CD4-positive, alpha-beta T cell treated with Interleukin-2 at 100 ng/mL for 4 hours (primary cell): ENCODE data around the gene CCDC183.
"Not testable (repeated sequence)": the region's sequence is repeated elsewhere in the genome, so short reads cannot be mapped to it uniquely, and the experiment has no call there.

ENCODE experiments used
- DNase-seq: peaks from one replicate; pipeline ENCODE4 v3.0.0-alpha.2; 2020; ENCODE audit warnings: low spot score

Gene CCDC183

GRCh38 chr9:136785565-136786355 lies 10.4 kb upstream of the CCDC183 start:
- not testable (repeated sequence) for DNase-seq

- no peak for DNase-seq
Measured at GRCh38 chr9:136786451-136786850, 9.7 kb upstream of the CCDC183 start.

- DNase-seq = not testable (repeated sequence)
Measured at GRCh38 chr9:136786983-136787382, 9.2 kb upstream of the CCDC183 start.

- peak; percentile 83 for DNase-seq
Measured at GRCh38 chr9:136787690-136788400, 8.3 kb upstream of the CCDC183 start.

- DNase-seq = not testable (repeated sequence)
Measured at GRCh38 chr9:136788644-136789522, 7.3 kb upstream of the CCDC183 start.

GRCh38 chr9:136789523-136789937 lies 6.6 kb upstream of the CCDC183 start:
- no peak for DNase-seq

- peak; percentile 99 for DNase-seq
Measured at GRCh38 chr9:136790640-136791515, 5.3 kb upstream of the CCDC183 start, which contains the start of gene TMEM141. TMEM141 (plus strand) TSS chr9:136791344; CDS start chr9:136791371, 27 bp downstream.

- peak; percentile 69 for DNase-seq
Measured at GRCh38 chr9:136791516-136792276, 4.4 kb upstream of the CCDC183 start.

GRCh38 chr9:136792321-136793085 lies 3.6 kb upstream of the CCDC183 start:
- DNase-seq = no peak

- DNase-seq = no peak
Measured at GRCh38 chr9:136793086-136793946, 2.8 kb upstream of the CCDC183 start.

GRCh38 chr9:136794281-136794999 lies 1.7 kb upstream of the CCDC183 start:
- no peak for DNase-seq

GRCh38 chr9:136795000-136795348 lies 1.2 kb upstream of the CCDC183 start:
- DNase-seq = no peak

GRCh38 chr9:136796775-136797347 lies 723 bp downstream of the CCDC183 start:
- not testable (repeated sequence) for DNase-seq

- DNase-seq = no peak
Measured at GRCh38 chr9:136798708-136799078, 2.6 kb downstream of the CCDC183 start.

- no peak for DNase-seq
Measured at GRCh38 chr9:136799079-136799853, 3.1 kb downstream of the CCDC183 start.

- DNase-seq = peak; percentile 86
Measured at GRCh38 chr9:136799854-136800657, 3.9 kb downstream of the CCDC183 start.
